GM23338 (cell line): ENCODE results near the gene RPL7L1. TPM values are rescaled to one million over a fixed set of nuclear protein-coding genes. Genes with fewer than 3 reads are reported as not detected.

Experiments
- ATAC-seq: fragments of 200-7000 bp; cut with Tn5 transposase; 3 replicates; pipeline ENCODE4 v1.9.1; 2020
- DNase-seq: peaks from one replicate; pipeline ENCODE4 v3.0.0-alpha.2; 2015; ENCODE audit warnings: low spot score
- H2AFZ ChIP-seq: fragments of 200-600 bp; sonication (generic); 2 replicates; pipeline ENCODE4 v1.8.0; 2016; ENCODE audit warnings: antibody characterized with exemption, mild to moderate bottlenecking, moderate library complexity
- H3F3A ChIP-seq: fragments of 200-600 bp; sonication (generic); replicated peaks from 2 replicates; pipeline ENCODE4 v1.8.0; 2017; ENCODE audit warnings: antibody characterized with exemption, mixed run types, low read depth
- H3K27ac ChIP-seq: fragments of 200-600 bp; sonication (generic); 2 replicates; pipeline ENCODE4 v1.6.1; 2016; ENCODE audit warnings: low read depth
- H3K27me3 ChIP-seq: fragments of 200-600 bp; sonication (generic); 2 replicates; pipeline ENCODE4 v1.8.0; 2016; ENCODE audit warnings: mild to moderate bottlenecking, mixed run types, moderate library complexity; ENCODE audit not compliant: insufficient read depth
- H3K36me3 ChIP-seq: fragments of 200-600 bp; sonication (generic); 2 replicates; pipeline ENCODE4 v1.8.0; 2016; ENCODE audit warnings: mild to moderate bottlenecking; ENCODE audit not compliant: insufficient read depth
- H3K4me1 ChIP-seq: fragments of 200-600 bp; sonication (generic); 2 replicates; pipeline ENCODE4 v1.8.0; 2016; ENCODE audit warnings: mild to moderate bottlenecking, moderate library complexity; ENCODE audit not compliant: insufficient read depth
- H3K4me2 ChIP-seq: fragments of 200-600 bp; sonication (generic); 2 replicates; pipeline ENCODE4 v1.7.1; 2017; ENCODE audit warnings: mixed run types
- H3K4me3 ChIP-seq: fragments of 200-600 bp; sonication (generic); 2 replicates; pipeline ENCODE4 v1.6.1; 2016; ENCODE audit warnings: mixed run types
- H3K79me2 ChIP-seq: fragments of 200-600 bp; sonication (generic); replicated peaks from 2 replicates; pipeline ENCODE4 v1.8.0; 2017; ENCODE audit warnings: mild to moderate bottlenecking; ENCODE audit not compliant: insufficient read depth
- H3K9me2 ChIP-seq: fragments of 200-600 bp; sonication (generic); 2 replicates; pipeline ENCODE4 v1.8.0; 2017; ENCODE audit not compliant: insufficient read depth
- H4K20me1 ChIP-seq: fragments of 200-600 bp; sonication (generic); replicated peaks from 2 replicates; pipeline ENCODE4 v1.8.0; 2017; ENCODE audit warnings: mild to moderate bottlenecking; ENCODE audit not compliant: insufficient read depth
- H3K27ac Mint-ChIP-seq: 2 replicates; pipeline ENCODE4 v1.8.0; 2020; ENCODE audit warnings: inconsistent platforms, mild to moderate bottlenecking, moderate library complexity, mixed read lengths
- H3K27me3 Mint-ChIP-seq: 3 replicates; pipeline ENCODE4 v1.8.0; 2022; ENCODE audit warnings: low read depth, mild to moderate bottlenecking, moderate library complexity, mixed read lengths, inconsistent platforms; ENCODE audit not compliant: insufficient read depth, poor library complexity
- H3K36me3 Mint-ChIP-seq: 3 replicates; pipeline ENCODE4 v1.8.0; 2021; ENCODE audit warnings: low read depth, mild to moderate bottlenecking, inconsistent platforms, moderate library complexity, mixed read lengths
- H3K4me1 Mint-ChIP-seq: 3 replicates; pipeline ENCODE4 v1.8.0; 2020; ENCODE audit warnings: mild to moderate bottlenecking, inconsistent platforms, mixed read lengths
- H3K4me3 Mint-ChIP-seq: 3 replicates; pipeline ENCODE4 v1.8.0; 2021; ENCODE audit warnings: moderate library complexity, mild to moderate bottlenecking, inconsistent platforms, mixed read lengths
- H3K9me3 Mint-ChIP-seq: 3 replicates; pipeline ENCODE4 v1.8.0; 2020; ENCODE audit warnings: moderate library complexity, mild to moderate bottlenecking, inconsistent platforms, mixed read lengths
- CREB1 ChIP-seq: fragments of 250-450 bp; sonication (Bioruptor Pico); IDR thresholded peaks from 2 replicates; pipeline ENCODE4 v1.5.0; 2020; ENCODE audit warnings: low read depth, mild to moderate bottlenecking, moderate library complexity
- NANOG ChIP-seq: IDR thresholded peaks from 2 replicates; pipeline ENCODE4 v1.6.1; 2016; ENCODE audit warnings: antibody characterized with exemption, borderline replicate concordance
- ZNF114 ChIP-seq: fragments of 250-450 bp; sonication (Bioruptor Pico); IDR thresholded peaks from 2 replicates; pipeline ENCODE4 v1.5.0; 2020; ENCODE audit warnings: mild to moderate bottlenecking, moderate library complexity
- polyA plus RNA-seq: library from polyadenylated mRNA; unstranded; fragments of >200 nt; fragmentation: Nextera tagmentation; extraction: Ambion mirVana; gene quantifications from 2 replicates; pipeline ENCODE4 v1.2.1, GENCODE V29; 2016
- total RNA-seq: library from RNA; depleted of rRNA; stranded (reverse); fragments of >200 nt; shearing (Covaris generic); gene quantifications from 2 replicates; pipeline ENCODE4 v1.2.3, GENCODE V29; 2014
- TF ChIP-seq, protein P1 (sequence below): fragments of 250-450 bp; sonication (Bioruptor Pico); IDR thresholded peaks from 2 replicates; pipeline ENCODE4 v1.5.0; 2020; ENCODE audit warnings: mild to moderate bottlenecking, moderate library complexity
- TF ChIP-seq, protein P2 (sequence below): IDR thresholded peaks from 2 replicates; pipeline ENCODE4 v1.6.1; 2016; ENCODE audit warnings: antibody characterized with exemption

Gene RPL7L1
- total and polyA plus RNA-seq, 2 experiments from 2014 or later, result 86.9 to 124 TPM

- H3K27me3 Mint-ChIP-seq, result no peaks in the 10 kb centered on the region
- Histone ChIP-seq H3K36me3 (no peaks in the 10 kb centered on the region), H3F3A (peaks cover 8% of the 10 kb centered on the region; the same call in 1 of the 2 replicates), H3K79me2 (no peaks in the 10 kb centered on the region), H3K9me2 (no peaks in the 10 kb centered on the region), H3K27ac (no peak overlapping the region), H2AFZ (no peak overlapping the region), H4K20me1 (no peaks in the 10 kb centered on the region), H3K4me3 (no peak overlapping the region), H3K27me3 (no peaks in the 10 kb centered on the region), H3K4me1 (peaks cover 9% of the 10 kb centered on the region; the same call in 1 of the 2 replicates), H3K4me2 (no peak overlapping the region)
- H3K4me3 Mint-ChIP-seq, result no peak overlapping the region
- ATAC-seq (no peak), DNase-seq (no peak)
- no peaks in the 10 kb centered on the region for H3K36me3 Mint-ChIP-seq
- TF ChIP-seq NANOG (no peak), ZNF114 (no peak)
- TF ChIP-seq, protein P1, sequence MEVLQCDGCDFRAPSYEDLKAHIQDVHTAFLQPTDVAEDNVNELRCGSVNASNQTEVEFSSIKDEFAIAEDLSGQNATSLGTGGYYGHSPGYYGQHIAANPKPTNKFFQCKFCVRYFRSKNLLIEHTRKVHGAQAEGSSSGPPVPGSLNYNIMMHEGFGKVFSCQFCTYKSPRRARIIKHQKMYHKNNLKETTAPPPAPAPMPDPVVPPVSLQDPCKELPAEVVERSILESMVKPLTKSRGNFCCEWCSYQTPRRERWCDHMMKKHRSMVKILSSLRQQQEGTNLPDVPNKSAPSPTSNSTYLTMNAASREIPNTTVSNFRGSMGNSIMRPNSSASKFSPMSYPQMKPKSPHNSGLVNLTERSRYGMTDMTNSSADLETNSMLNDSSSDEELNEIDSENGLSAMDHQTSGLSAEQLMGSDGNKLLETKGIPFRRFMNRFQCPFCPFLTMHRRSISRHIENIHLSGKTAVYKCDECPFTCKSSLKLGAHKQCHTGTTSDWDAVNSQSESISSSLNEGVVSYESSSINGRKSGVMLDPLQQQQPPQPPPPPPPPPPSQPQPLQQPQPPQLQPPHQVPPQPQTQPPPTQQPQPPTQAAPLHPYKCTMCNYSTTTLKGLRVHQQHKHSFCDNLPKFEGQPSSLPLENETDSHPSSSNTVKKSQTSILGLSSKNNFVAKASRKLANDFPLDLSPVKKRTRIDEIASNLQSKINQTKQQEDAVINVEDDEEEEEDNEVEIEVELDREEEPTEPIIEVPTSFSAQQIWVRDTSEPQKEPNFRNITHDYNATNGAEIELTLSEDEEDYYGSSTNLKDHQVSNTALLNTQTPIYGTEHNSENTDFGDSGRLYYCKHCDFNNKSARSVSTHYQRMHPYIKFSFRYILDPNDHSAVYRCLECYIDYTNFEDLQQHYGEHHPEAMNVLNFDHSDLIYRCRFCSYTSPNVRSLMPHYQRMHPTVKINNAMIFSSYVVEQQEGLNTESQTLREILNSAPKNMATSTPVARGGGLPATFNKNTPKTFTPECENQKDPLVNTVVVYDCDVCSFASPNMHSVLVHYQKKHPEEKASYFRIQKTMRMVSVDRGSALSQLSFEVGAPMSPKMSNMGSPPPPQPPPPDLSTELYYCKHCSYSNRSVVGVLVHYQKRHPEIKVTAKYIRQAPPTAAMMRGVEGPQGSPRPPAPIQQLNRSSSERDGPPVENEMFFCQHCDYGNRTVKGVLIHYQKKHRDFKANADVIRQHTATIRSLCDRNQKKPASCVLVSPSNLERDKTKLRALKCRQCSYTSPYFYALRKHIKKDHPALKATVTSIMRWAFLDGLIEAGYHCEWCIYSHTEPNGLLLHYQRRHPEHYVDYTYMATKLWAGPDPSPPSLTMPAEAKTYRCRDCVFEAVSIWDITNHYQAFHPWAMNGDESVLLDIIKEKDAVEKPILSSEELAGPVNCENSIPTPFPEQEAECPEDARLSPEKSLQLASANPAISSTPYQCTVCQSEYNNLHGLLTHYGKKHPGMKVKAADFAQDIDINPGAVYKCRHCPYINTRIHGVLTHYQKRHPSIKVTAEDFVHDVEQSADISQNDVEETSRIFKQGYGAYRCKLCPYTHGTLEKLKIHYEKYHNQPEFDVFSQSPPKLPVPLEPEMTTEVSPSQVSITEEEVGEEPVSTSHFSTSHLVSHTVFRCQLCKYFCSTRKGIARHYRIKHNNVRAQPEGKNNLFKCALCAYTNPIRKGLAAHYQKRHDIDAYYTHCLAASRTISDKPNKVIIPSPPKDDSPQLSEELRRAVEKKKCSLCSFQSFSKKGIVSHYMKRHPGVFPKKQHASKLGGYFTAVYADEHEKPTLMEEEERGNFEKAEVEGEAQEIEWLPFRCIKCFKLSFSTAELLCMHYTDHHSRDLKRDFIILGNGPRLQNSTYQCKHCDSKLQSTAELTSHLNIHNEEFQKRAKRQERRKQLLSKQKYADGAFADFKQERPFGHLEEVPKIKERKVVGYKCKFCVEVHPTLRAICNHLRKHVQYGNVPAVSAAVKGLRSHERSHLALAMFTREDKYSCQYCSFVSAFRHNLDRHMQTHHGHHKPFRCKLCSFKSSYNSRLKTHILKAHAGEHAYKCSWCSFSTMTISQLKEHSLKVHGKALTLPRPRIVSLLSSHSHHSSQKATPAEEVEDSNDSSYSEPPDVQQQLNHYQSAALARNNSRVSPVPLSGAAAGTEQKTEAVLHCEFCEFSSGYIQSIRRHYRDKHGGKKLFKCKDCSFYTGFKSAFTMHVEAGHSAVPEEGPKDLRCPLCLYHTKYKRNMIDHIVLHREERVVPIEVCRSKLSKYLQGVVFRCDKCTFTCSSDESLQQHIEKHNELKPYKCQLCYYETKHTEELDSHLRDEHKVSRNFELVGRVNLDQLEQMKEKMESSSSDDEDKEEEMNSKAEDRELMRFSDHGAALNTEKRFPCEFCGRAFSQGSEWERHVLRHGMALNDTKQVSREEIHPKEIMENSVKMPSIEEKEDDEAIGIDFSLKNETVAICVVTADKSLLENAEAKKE (CRISPR knock-in tag), result no peak
- H3K4me1 Mint-ChIP-seq, result peaks cover 5% of the 10 kb centered on the region
- no peak overlapping the region for H3K27ac Mint-ChIP-seq
- no peaks in the 10 kb centered on the region for H3K9me3 Mint-ChIP-seq
Observed at GRCh38 chr6:42921801-42922200, 42.4 kb downstream of the RPL7L1 start.

GRCh38 chr6:42923666-42924065 is 44.2 kb downstream of the RPL7L1 start:
- H3F3A ChIP-seq, result peaks cover 18% of the 10 kb centered on the region
- H3K27ac ChIP-seq, result no peak overlapping the region
- no peaks in the 10 kb centered on the region for H3K79me2 ChIP-seq
- Mint-ChIP-seq H3K4me1 (peaks cover 10% of the 10 kb centered on the region), H3K27me3 (peaks cover 3% of the 10 kb centered on the region), H3K4me3 (no peak overlapping the region; the same call in 2 of the 3 replicates), H3K36me3 (no peaks in the 10 kb centered on the region), H3K27ac (no peak overlapping the region), H3K9me3 (no peaks in the 10 kb centered on the region)
- no peaks in the 10 kb centered on the region for H3K36me3 ChIP-seq
- no peaks in the 10 kb centered on the region for H3K27me3 ChIP-seq
- ATAC-seq, result no peak
- H2AFZ ChIP-seq, result no peak overlapping the region
- H4K20me1 ChIP-seq, result no peaks in the 10 kb centered on the region
- no peak overlapping the region for H3K4me2 ChIP-seq
- peaks cover 15% of the 10 kb centered on the region; the same call in 1 of the 2 replicates for H3K4me1 ChIP-seq
- H3K9me2 ChIP-seq, result no peaks in the 10 kb centered on the region
- no peak overlapping the region for H3K4me3 ChIP-seq
- DNase-seq, result no peak
- TF ChIP-seq, protein P1 (CRISPR knock-in tag), result no peak
- TF ChIP-seq, protein P2, sequence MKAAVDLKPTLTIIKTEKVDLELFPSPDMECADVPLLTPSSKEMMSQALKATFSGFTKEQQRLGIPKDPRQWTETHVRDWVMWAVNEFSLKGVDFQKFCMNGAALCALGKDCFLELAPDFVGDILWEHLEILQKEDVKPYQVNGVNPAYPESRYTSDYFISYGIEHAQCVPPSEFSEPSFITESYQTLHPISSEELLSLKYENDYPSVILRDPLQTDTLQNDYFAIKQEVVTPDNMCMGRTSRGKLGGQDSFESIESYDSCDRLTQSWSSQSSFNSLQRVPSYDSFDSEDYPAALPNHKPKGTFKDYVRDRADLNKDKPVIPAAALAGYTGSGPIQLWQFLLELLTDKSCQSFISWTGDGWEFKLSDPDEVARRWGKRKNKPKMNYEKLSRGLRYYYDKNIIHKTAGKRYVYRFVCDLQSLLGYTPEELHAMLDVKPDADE, result no peak
- TF ChIP-seq CREB1, result no peak
